GM12878 (cell line): ENCODE data around the gene RGS11.

Experiments used
- CREB1 ChIP-seq: IDR thresholded peaks from 2 replicates; pipeline ENCODE4 v1.6.1; 2012; ENCODE audit warnings: low read depth, mild to moderate bottlenecking, inconsistent platforms
- GATAD2B ChIP-seq: fragments of 450-650 bp; conservative IDR thresholded peaks from 2 replicates; pipeline ENCODE4 v1.6.1; 2017; ENCODE audit warnings: low read depth, mild to moderate bottlenecking, moderate library complexity
- POLR2A ChIP-seq: IDR thresholded peaks from 2 replicates; pipeline ENCODE4 v1.6.1; 2011; ENCODE audit warnings: low read depth, mild to moderate bottlenecking, low read length
- POLR2AphosphoS5 ChIP-seq: IDR thresholded peaks from 2 replicates; pipeline ENCODE4 v1.6.1; 2011; ENCODE audit warnings: mild to moderate bottlenecking, low read length, inconsistent platforms
- RAD51 ChIP-seq: fragments of 450-650 bp; IDR thresholded peaks from 2 replicates; pipeline ENCODE4 v1.6.1; 2016; ENCODE audit warnings: moderate library complexity, mild to moderate bottlenecking, inconsistent platforms
- SMAD5 ChIP-seq: IDR thresholded peaks from 2 replicates; pipeline ENCODE4 v1.6.1; 2016; ENCODE audit warnings: antibody characterized with exemption, low read depth
- SREBF2 ChIP-seq: IDR thresholded peaks from 2 replicates; pipeline ENCODE4 v1.6.1; 2012; ENCODE audit warnings: mild to moderate bottlenecking, low read length
- STAT3 ChIP-seq: IDR thresholded peaks from 2 replicates; pipeline ENCODE4 v1.6.1; 2011; ENCODE audit warnings: low read depth, low read length, improper control_type of control experiment
- TAF1 ChIP-seq: IDR thresholded peaks from 2 replicates; pipeline ENCODE4 v1.6.1; 2011; ENCODE audit warnings: mild to moderate bottlenecking, low read depth, low read length, borderline replicate concordance
- TF ChIP-seq, protein P1 (sequence below), 3 experiments: IDR thresholded peaks in 2 of 3; conservative IDR thresholded peaks in 1 of 3; 2 replicates each; pipeline ENCODE4 v1.5.1; 2011; ENCODE audit warnings: low read depth in 3 of 3, low read length in 3 of 3, mild to moderate bottlenecking in 3 of 3, control low read depth in 2 of 3, moderate library complexity in 2 of 3, inconsistent platforms in 1 of 3, mixed read lengths in 1 of 3; ENCODE audit not compliant: control insufficient read depth in 2 of 3, insufficient read depth in 1 of 3; ENCODE audit errors: extremely low read depth in 1 of 3
- TF ChIP-seq, protein P2 (sequence below): IDR thresholded peaks from 2 replicates; pipeline ENCODE4 v1.6.1; 2012; ENCODE audit warnings: low read depth, low read length, improper control_type of control experiment

DNA sequence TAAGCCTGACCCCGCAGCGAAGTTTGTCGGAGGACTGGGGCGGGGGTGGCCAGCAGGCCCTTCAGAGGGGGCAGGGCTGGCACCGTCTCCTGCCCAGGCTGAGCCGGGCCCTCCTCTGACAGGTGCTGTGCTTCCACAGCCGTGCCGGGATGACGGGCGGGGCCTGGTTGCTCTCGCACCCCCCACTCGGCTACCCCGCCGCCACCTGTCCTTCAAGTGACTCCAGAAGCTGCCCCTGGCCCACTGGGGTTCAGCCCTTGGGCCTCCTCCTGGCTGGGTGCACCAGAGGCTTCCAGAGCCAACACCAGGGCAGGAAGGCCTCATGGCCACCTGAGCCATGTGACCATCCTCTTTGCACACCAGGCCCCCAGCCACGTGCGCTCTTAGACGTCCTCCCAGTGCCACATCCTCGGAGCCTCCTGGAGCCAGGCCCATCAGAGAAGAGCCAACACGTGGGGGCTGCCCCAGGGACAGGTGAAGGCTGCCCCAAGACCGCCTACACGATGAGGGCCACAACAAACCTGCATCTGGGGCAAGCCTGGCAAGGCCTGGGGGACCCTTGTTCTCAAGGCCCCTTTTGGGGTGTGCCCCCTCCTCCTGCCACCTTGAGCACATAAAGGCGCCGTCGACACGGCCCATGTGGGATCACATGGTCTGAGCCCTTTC, 14.4 kb upstream of the RGS11 start:
- no peak for TF ChIP-seq SMAD5
- no peak for TF ChIP-seq SREBF2
- no peak for TF ChIP-seq CREB1
- no peak for TF ChIP-seq POLR2AphosphoS5
- no peak for TF ChIP-seq STAT3
- no peak for TF ChIP-seq RAD51
- TF ChIP-seq POLR2A: no peak
- TF ChIP-seq GATAD2B: no peak
- TF ChIP-seq, protein P1, sequence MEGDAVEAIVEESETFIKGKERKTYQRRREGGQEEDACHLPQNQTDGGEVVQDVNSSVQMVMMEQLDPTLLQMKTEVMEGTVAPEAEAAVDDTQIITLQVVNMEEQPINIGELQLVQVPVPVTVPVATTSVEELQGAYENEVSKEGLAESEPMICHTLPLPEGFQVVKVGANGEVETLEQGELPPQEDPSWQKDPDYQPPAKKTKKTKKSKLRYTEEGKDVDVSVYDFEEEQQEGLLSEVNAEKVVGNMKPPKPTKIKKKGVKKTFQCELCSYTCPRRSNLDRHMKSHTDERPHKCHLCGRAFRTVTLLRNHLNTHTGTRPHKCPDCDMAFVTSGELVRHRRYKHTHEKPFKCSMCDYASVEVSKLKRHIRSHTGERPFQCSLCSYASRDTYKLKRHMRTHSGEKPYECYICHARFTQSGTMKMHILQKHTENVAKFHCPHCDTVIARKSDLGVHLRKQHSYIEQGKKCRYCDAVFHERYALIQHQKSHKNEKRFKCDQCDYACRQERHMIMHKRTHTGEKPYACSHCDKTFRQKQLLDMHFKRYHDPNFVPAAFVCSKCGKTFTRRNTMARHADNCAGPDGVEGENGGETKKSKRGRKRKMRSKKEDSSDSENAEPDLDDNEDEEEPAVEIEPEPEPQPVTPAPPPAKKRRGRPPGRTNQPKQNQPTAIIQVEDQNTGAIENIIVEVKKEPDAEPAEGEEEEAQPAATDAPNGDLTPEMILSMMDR (IDR thresholded peaks at IDR 0.05 in 2 of 3, conservative IDR thresholded peaks at IDR 0.05 in 1 of 3; ENCODE audit: control insufficient read depth in 2 of 3, extremely low read depth in 1 of 3, insufficient read depth in 1 of 3, low read depth in 3 of 3, low read length in 3 of 3): no peak
- TF ChIP-seq, protein P2, sequence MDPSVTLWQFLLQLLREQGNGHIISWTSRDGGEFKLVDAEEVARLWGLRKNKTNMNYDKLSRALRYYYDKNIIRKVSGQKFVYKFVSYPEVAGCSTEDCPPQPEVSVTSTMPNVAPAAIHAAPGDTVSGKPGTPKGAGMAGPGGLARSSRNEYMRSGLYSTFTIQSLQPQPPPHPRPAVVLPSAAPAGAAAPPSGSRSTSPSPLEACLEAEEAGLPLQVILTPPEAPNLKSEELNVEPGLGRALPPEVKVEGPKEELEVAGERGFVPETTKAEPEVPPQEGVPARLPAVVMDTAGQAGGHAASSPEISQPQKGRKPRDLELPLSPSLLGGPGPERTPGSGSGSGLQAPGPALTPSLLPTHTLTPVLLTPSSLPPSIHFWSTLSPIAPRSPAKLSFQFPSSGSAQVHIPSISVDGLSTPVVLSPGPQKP: no peak
- no peak for TF ChIP-seq TAF1
